Neural cell (in vitro differentiated cells): Measurements from ENCODE around the gene LRRC42. TPM values are rescaled to one million over a fixed set of nuclear protein-coding genes. Genes with fewer than 3 reads are reported as not detected.

Experiments
- H2AFZ ChIP-seq: fragments of 200-600, 300-800 bp; sonication (generic), shearing (Covaris generic); 2 replicates; pipeline ENCODE4 v1.6.0; 2014; ENCODE audit warnings: low read depth, mild to moderate bottlenecking, antibody characterized with exemption, low read length, moderate library complexity
- H3F3A ChIP-seq: fragments of 200-600 bp; shearing (Covaris generic); 2 replicates; pipeline ENCODE4 v1.6.1; 2016; ENCODE audit warnings: mild to moderate bottlenecking, moderate library complexity, mixed read lengths, antibody characterized with exemption, low read length; ENCODE audit not compliant: insufficient read depth, poor library complexity, severe bottlenecking
- H3K27ac ChIP-seq: fragments of 200-600, 300-800 bp; sonication (generic), shearing (Covaris generic); 2 replicates; pipeline ENCODE4 v1.5.1; 2014; ENCODE audit warnings: mild to moderate bottlenecking, low read length, moderate library complexity
- H3K27me3 ChIP-seq: fragments of 300-800, 200-600 bp; sonication (generic), shearing (Covaris generic); 2 replicates; pipeline ENCODE4 v1.6.0; 2014; ENCODE audit warnings: mild to moderate bottlenecking, low read depth, low read length, moderate library complexity; ENCODE audit not compliant: insufficient read depth
- H3K36me3 ChIP-seq: fragments of 300-800, 200-600 bp; sonication (generic), shearing (Covaris generic); 2 replicates; pipeline ENCODE4 v1.5.1; 2014; ENCODE audit warnings: mild to moderate bottlenecking, antibody characterized with exemption, low read length, moderate library complexity; ENCODE audit not compliant: insufficient read depth
- H3K4me2 ChIP-seq: fragments of 300-800, 200-600 bp; sonication (generic), shearing (Covaris generic); 2 replicates; pipeline ENCODE4 v1.6.0; 2014; ENCODE audit warnings: mild to moderate bottlenecking, low read length
- H3K4me3 ChIP-seq: fragments of 300-800, 200-600 bp; sonication (generic), shearing (Covaris generic); 2 replicates; pipeline ENCODE4 v1.5.1; 2014; ENCODE audit warnings: mild to moderate bottlenecking, low read length, moderate library complexity
- H3K79me2 ChIP-seq: fragments of 200-600 bp; shearing (Covaris generic); replicated peaks from 2 replicates; pipeline ENCODE4 v1.6.0; 2014; ENCODE audit warnings: mild to moderate bottlenecking, low read length, moderate library complexity; ENCODE audit not compliant: insufficient read depth
- H3K9ac ChIP-seq: fragments of 300-800, 200-600 bp; sonication (generic), shearing (Covaris generic); 2 replicates; pipeline ENCODE4 v1.6.1; 2016; ENCODE audit warnings: mild to moderate bottlenecking, low read length, mixed read lengths
- H3K9me2 ChIP-seq: fragments of 200-600 bp; shearing (Covaris generic); 2 replicates; pipeline ENCODE4 v1.6.1; 2016; ENCODE audit warnings: mild to moderate bottlenecking, low read length, mixed read lengths; ENCODE audit not compliant: insufficient read depth
- H3K9me3 ChIP-seq: fragments of 200-600, 300-800 bp; sonication (generic), shearing (Covaris generic); 2 replicates; pipeline ENCODE4 v1.6.1; 2016; ENCODE audit warnings: mild to moderate bottlenecking, mixed run types, low read length, moderate library complexity, mixed read lengths
- H4K20me1 ChIP-seq: fragments of 200-600 bp; shearing (Covaris generic); 2 replicates; pipeline ENCODE4 v1.6.1; 2016; ENCODE audit warnings: mild to moderate bottlenecking, mixed run types; ENCODE audit not compliant: insufficient read depth
- CTCF ChIP-seq: fragments of 450-650 bp; IDR thresholded peaks from 2 replicates; pipeline ENCODE4 v1.5.1; 2014; ENCODE audit warnings: antibody characterized with exemption, mild to moderate bottlenecking, moderate library complexity; ENCODE audit not compliant: poor library complexity, severe bottlenecking
- EP300 ChIP-seq: fragments of 450-650 bp; conservative IDR thresholded peaks from 2 replicates; pipeline ENCODE4 v1.6.1; 2014; ENCODE audit warnings: antibody characterized with exemption, mild to moderate bottlenecking, moderate library complexity; ENCODE audit not compliant: poor library complexity, severe bottlenecking
- EZH2 ChIP-seq: fragments of 200-600, 300-800 bp; shearing (Covaris generic), sonication (generic); IDR thresholded peaks from 2 replicates; pipeline ENCODE4 v1.6.1; 2014; ENCODE audit warnings: antibody characterized with exemption, low read length, borderline replicate concordance, mild to moderate bottlenecking; ENCODE audit not compliant: insufficient read depth, poor library complexity, severe bottlenecking
- MXI1 ChIP-seq: fragments of 450-650 bp; conservative IDR thresholded peaks from 2 replicates; pipeline ENCODE4 v1.6.1; 2014; ENCODE audit warnings: antibody characterized with exemption, mild to moderate bottlenecking; ENCODE audit not compliant: poor library complexity, severe bottlenecking
- POLR2AphosphoS5 ChIP-seq: IDR thresholded peaks from 2 replicates; pipeline ENCODE4 v1.6.1; 2012
- RAD21 ChIP-seq: fragments of 450-650 bp; conservative IDR thresholded peaks from 2 replicates; pipeline ENCODE4 v1.6.1; 2014; ENCODE audit warnings: antibody characterized with exemption, mild to moderate bottlenecking, moderate library complexity
- SMC3 ChIP-seq: fragments of 450-650 bp; conservative IDR thresholded peaks from 2 replicates; pipeline ENCODE4 v1.6.1; 2014; ENCODE audit warnings: antibody characterized with exemption, mild to moderate bottlenecking, moderate library complexity; ENCODE audit not compliant: poor library complexity
- TAF1 ChIP-seq: IDR thresholded peaks from 2 replicates; pipeline ENCODE4 v1.6.1; 2012; ENCODE audit warnings: low read depth
- polyA plus RNA-seq: library from polyadenylated mRNA; depleted of rRNA; stranded (reverse); fragments of >200 nt; gene quantifications from 2 replicates; pipeline ENCODE4 v1.2.3, GENCODE V29; 2014
- TF ChIP-seq, protein P1 (sequence below): IDR thresholded peaks from 2 replicates; pipeline ENCODE4 v1.6.1; 2012; ENCODE audit warnings: borderline replicate concordance

LRRC42 gene
- polyA plus RNA-seq, 1 donor from 2014 or later, result 23.9 TPM

DNA sequence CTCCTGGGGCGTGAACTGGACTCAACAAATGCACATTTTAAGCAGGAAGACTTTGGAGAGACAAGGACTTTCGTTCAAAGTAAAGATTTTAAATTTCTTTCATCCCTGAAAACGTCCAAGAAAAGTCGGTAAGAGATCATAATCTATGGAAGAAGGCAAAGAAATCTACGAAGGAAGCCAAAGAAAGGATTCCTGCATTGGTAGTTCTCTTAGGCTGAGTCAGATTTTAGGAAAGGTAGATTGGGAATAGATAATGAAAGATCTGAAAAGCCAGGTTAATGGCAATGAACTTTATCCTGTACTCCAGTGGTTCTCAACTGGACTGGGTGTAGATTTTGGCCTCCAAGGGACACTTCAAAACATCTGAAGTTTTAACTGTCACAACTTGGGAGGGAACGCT, 3.1 kb upstream of the LRRC42 start:
- no peaks in the 10 kb centered on the region for H4K20me1 ChIP-seq
- no peak overlapping the region for H2AFZ ChIP-seq
- H3F3A ChIP-seq, result no peaks in the 10 kb centered on the region
- no peaks in the 10 kb centered on the region for H3K9me3 ChIP-seq
- H3K9ac ChIP-seq, result no peak overlapping the region
- no peaks in the 10 kb centered on the region for H3K36me3 ChIP-seq
- H3K4me3 ChIP-seq, result no peak overlapping the region
- H3K79me2 ChIP-seq, result peaks cover 16% of the 10 kb centered on the region
- no peak overlapping the region for H3K27ac ChIP-seq
- H3K9me2 ChIP-seq, result no peaks in the 10 kb centered on the region
- no peak overlapping the region for H3K4me2 ChIP-seq
- TF ChIP-seq POLR2AphosphoS5 (no peak), MXI1 (no peak), TAF1 (no peak), EP300 (no peak), EZH2 (no peak), RAD21 (no peak), CTCF (no peak), SMC3 (no peak)
- TF ChIP-seq, protein P1, sequence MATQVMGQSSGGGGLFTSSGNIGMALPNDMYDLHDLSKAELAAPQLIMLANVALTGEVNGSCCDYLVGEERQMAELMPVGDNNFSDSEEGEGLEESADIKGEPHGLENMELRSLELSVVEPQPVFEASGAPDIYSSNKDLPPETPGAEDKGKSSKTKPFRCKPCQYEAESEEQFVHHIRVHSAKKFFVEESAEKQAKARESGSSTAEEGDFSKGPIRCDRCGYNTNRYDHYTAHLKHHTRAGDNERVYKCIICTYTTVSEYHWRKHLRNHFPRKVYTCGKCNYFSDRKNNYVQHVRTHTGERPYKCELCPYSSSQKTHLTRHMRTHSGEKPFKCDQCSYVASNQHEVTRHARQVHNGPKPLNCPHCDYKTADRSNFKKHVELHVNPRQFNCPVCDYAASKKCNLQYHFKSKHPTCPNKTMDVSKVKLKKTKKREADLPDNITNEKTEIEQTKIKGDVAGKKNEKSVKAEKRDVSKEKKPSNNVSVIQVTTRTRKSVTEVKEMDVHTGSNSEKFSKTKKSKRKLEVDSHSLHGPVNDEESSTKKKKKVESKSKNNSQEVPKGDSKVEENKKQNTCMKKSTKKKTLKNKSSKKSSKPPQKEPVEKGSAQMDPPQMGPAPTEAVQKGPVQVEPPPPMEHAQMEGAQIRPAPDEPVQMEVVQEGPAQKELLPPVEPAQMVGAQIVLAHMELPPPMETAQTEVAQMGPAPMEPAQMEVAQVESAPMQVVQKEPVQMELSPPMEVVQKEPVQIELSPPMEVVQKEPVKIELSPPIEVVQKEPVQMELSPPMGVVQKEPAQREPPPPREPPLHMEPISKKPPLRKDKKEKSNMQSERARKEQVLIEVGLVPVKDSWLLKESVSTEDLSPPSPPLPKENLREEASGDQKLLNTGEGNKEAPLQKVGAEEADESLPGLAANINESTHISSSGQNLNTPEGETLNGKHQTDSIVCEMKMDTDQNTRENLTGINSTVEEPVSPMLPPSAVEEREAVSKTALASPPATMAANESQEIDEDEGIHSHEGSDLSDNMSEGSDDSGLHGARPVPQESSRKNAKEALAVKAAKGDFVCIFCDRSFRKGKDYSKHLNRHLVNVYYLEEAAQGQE, result no peak
- H3K27me3 ChIP-seq, result no peaks in the 10 kb centered on the region

- TF ChIP-seq EP300 (no peak), RAD21 (no peak), EZH2 (no peak), MXI1 (no peak), POLR2AphosphoS5 (no peak), TAF1 (no peak), SMC3 (no peak), CTCF (no peak)
- TF ChIP-seq, protein P1, result no peak
- Histone ChIP-seq H4K20me1 (no peaks in the 10 kb centered on the region), H3K79me2 (peaks cover 16% of the 10 kb centered on the region), H3K4me2 (no peak overlapping the region), H2AFZ (no peak overlapping the region), H3K9ac (no peak overlapping the region), H3K4me3 (no peak overlapping the region), H3K36me3 (no peaks in the 10 kb centered on the region), H3K27ac (no peak overlapping the region), H3K9me2 (no peaks in the 10 kb centered on the region), H3K27me3 (no peaks in the 10 kb centered on the region), H3F3A (no peaks in the 10 kb centered on the region), H3K9me3 (no peaks in the 10 kb centered on the region)
Measured at GRCh38 chr1:53943490-53944043, 2.6 kb upstream of the LRRC42 start.
